CD1c-positive myeloid dendritic cell (primary cell): ENCODE data around the gene NATD1.
A peak's percentile ranks its signal among the peaks of the same experiment; 100 is the strongest.

Source experiments
- DNase-seq: peaks from one replicate; pipeline ENCODE4 v3.0.0-alpha.2; 2016; ENCODE audit errors: extremely low spot score

Gene NATD1, protein sequence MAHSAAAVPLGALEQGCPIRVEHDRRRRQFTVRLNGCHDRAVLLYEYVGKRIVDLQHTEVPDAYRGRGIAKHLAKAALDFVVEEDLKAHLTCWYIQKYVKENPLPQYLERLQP

DNA sequence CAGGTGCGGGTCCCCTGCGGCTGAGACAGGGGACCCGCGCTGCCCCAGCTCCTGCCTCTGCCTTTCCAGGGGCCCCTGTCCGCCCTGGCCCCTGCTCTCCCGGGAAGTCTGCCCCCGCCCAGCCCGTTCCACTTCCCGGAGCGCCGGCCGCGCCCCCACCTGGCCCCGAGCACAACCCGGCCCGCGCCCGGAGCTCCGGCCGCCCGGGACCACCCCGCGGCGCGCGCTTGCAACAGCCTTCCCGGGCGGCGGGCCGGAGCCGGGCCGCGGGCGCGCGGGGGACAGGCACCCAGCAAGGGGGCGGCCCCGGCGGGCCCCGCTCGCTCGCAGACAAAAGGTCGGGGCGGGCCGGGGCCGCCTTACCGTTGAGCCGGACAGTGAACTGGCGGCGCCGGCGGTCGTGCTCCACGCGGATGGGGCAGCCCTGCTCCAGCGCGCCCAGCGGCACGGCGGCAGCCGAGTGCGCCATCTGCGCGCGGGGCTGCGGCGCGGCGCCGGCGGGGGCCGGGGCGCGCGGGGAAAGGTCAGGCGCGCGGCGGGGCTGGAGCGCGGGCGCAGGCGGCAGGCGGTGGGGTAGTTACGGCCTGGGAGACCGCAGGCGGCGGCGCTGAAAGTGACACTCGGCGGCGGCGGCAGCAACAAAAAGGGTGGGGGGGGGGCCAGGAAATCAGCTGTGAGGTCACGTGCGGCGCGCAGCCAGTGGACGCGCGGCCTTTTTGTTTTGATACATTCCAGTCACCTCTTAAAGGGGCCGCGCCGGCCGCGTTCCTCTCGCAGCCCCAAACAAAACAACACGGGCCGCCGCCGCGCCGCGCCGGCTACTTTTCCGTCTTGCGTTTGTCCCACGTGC is at the start of gene NATD1:
Gene NATD1, minus strand, starts transcription at position 615 of the 850 bp plus-strand sequence. Its CDS starts 146 bp downstream, at position 469.
- peak; percentile 91 for DNase-seq

DNA sequence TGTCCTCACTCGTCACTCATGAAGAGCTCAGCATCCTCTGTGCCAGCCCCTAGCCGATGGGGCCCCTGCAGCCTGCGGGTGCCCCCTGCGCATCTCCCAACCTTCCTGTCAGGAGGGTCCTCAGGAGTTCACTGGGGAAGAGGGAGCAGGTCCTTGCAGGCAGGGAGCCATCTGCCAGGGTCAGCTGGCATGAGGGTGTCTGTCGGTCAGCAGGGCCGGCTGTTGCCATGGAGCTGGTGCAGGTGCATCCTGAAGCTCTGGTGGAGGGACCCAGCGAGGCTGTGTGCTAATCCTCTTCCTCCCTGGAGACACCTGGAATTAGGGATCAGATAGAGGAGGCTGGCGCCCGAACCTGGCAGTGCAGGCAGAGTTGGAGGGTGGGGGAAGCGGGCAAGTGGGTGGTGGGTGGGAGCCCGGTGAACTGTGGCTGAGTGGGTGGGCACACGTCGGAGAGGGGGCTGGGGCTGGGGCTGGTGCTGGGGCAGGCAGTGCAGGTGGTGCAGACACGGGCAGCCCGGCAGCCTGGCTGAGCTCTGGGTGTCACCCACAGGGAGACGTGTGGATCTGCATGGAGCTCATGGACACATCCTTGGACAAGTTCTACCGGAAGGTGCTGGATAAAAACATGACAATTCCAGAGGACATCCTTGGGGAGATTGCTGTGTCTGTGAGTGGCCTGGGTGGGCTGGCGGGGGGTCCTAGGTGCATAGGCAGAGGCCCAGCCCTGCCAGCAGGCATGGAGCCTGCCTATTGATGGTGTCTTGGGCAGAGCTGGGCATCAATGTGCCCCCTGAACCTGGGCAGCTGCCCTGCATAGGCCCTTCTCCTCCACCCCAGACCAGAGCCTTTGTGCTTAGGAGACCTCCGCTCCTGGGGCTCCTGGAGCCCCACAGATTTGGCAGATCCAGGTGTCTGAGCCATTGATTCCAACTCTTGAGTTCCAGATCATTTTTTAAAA is 48.7 kb upstream of the NATD1 start:
- no peak for DNase-seq

DNA sequence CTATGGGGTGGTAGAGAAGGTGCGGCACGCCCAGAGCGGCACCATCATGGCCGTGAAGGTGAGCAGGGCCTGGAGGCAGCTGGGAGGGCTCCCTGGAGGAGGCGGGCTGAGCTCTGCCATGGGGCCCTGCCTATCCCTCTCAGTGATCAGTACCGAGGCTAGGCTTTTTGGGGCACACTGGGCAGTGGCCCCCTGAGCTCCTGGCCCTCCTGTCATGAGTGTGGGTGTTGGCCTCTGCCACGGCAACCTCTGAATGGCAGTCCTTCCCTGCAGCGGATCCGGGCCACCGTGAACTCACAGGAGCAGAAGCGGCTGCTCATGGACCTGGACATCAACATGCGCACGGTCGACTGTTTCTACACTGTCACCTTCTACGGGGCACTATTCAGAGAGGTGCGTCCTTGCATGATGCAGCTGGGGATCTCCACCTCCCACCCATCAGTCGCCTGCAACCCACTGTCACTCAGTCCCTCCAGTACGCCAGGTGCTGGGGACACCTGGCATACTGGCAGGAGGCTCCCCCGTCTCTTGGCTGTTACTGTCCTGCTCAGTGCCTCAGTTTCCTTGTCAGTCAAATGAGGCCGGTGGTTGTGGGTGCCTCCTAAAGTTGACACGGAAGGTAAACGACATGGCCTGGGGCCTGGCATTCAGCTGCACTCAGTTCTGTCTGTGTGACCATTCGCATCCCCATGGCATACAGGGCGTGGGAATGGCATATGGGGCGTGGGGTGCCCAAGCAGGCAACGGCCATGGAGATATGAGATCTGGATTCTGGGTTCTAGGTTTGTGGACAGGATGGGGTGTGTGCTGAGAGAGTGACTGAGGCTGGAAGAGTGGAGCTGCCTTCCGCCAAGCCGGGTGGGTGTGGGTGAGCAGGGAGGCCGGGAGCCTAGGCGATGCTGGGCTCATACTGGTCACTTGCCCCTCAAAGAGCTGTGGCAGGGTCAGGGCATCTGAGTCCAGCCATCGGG is 47.7 kb upstream of the NATD1 start:
- DNase-seq: no peak

DNA sequence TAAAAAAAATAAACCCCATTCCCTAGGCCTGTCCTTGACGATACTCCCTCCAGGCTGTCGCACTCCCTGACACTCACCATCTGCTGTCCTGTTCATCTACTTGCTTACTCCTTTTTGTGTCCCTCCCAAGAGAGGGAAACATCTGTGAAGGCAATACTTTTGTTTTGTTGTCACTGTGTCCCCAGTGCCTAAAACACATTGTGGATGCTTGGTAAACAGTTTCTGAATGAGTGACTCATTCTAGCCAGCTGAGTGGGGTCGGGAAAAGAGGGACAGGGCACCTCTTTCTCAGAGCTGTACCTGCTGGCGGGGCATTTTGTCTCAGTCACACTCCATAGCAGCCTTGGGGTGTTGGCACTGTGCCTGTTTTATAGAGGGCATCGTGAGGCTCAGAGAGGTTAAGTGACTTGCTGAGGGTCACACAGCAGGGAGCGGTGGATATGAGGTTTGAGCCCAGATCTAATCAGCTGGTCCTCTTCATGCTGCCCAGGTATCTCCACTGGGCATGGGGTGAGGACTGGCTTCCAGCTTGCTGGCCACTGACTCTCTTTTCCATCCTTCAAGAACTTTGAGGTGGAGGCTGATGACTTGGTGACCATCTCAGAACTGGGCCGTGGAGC is 46.9 kb upstream of the NATD1 start:
- DNase-seq: no peak

DNA sequence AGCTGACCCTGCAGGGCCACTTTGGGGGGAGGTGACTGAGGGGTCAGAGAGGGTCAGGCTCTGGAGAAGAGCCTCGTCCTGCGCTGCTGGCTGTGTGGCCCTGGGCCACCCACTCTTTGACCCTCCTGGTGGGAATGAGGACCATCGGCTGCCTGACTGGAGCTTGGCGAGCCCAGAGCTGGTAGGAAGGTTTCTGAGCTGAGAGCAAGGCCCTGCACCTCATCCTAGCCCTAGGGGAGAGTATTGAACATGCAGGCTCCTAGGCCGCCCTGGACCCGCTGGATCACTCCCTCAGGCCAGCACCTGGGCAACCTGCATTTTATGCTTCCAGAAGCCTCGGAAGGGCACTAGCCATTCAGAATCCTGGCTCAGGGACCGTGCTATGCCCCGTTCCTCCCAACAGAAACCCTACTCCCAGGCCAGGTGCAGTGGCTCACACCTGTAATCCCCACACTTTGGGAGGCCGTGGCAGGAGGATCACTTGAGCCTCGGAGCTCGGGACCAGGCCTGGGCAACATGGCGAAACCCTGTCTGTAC is 45.8 kb upstream of the NATD1 start:
- DNase-seq: no peak

DNA sequence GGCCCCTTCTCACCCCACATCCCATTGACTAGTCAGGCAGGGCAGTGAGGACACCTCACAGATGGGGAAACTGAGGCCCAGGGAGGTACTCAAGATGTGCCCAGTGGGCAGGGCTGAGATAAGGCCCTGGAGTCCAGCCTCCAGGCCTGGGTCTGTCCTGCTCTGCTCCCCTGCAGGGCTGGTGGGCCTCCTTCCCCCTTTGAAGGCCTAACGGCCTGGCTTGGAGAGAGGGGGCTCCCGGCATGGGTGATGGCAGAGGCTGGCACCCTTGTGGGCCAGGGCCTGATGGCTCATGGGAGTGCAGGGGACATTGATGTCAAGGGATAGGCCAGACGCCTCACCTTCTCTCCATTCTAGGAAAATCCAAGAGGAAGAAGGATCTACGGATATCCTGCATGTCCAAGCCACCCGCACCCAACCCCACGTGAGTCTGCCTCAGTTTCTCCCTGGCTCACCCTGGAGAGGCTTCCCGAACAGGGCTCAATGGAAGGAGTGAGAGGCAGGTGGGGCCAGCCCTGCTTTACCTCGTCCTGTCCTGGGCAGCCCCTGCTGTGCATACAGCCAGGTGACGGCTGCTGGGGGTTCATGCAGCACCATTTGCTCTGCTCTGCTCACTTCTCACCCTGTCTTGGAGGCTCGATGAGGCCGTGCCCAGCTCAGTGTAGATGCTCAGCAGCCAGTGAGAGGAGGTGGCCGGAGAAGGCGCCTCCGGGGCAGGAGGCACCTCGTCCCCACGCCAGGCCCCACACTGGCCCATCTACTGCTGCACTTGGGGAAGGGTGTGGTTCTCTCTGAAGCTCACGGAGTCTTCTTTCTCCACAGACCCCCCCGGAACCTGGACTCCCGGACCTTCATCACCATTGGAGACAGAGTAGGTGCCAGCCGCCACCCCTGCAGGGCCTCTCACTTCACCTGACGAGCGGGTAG is 45.1 kb upstream of the NATD1 start:
- no peak for DNase-seq

DNA sequence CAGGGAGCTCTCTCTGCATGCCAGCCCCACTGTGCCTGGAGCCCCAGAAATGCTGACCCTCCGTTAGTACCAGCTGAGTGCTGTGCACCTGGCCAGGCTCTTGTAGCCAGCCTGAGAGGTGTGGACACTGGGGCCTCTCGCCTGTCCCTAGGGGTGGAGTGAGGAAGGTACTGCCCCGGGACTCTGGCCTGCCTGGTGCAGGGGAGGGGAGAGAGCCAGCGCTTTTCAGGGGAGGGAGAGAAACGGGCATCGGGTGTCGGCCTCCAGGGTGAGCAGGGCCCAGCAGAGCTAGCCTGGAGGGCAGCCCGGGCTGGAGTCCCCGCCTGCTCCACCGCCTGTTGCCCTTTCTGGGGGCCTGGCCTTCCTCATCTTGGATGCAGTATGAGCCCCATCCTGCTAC is 44.4 kb upstream of the NATD1 start:
- DNase-seq: no peak

DNA sequence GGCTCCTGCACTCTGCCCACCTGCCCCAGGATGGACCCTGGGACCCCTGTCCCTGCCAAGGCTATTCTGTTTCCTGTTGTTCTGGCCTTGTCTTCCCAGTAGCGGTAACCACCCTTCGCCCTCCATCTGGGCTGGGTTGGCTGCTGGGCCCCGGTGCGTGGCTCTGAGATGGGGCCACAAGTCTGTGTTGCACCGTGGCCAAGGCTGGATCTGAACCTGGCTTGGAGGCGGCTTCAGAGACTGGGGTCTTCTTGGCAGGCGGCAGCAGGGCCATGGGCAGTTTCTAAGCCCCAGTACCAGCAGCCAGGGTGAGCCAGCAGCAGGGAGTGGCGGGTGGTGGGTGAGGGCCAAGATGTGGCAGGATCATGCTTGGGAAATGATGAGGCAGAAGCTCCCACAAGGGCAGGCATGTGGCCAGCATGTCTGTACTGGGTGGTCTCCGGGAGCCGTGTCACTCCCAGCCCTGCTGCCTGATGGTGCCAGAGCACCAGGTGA is 43.9 kb upstream of the NATD1 start:
- DNase-seq: no peak

DNA sequence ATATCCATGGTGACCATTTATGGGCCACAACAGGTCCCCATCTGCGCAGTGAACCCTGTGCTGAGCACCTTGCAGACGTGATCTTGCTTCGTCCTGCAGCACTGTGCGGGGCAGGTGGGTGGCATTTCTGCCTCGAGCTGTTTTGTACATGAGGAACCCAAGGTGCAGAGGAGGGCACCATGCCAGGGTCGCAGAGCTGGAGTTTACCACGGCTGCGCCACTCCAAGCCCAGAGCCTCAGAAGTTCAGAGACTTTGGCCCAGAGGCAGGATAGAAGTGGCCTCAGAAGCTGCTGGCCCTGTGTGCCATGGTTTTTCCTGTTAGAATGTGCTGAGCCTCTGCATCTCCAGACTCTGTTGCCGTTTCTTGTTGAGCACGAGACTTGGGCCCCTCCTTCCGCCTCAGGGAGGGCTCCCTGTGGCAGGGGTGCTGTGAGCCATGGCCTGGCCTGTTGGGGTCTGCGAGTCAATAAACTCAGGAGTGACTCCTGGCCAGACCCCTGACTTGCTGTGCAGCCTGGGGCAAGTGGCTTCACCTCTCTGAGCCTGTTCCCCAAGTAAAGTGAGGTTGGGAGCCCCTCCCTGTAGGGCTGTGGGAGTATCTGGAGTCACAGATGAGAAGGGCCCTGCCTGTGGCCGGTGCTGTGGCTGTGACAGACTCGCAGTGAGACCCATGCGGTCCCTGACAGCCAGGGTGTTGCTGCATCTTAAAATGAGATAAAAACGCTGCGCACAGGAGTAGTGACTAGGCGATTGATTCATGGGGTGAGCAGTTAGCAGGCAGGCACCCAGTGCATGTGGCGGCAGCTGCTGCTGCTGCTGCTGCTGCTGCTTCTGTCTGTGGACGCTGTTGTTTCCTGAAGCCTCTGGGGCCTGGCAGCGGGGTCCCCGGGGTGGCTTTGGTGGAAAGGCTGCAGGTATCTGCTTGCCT is 43.2 kb upstream of the NATD1 start:
- DNase-seq: no peak

DNA sequence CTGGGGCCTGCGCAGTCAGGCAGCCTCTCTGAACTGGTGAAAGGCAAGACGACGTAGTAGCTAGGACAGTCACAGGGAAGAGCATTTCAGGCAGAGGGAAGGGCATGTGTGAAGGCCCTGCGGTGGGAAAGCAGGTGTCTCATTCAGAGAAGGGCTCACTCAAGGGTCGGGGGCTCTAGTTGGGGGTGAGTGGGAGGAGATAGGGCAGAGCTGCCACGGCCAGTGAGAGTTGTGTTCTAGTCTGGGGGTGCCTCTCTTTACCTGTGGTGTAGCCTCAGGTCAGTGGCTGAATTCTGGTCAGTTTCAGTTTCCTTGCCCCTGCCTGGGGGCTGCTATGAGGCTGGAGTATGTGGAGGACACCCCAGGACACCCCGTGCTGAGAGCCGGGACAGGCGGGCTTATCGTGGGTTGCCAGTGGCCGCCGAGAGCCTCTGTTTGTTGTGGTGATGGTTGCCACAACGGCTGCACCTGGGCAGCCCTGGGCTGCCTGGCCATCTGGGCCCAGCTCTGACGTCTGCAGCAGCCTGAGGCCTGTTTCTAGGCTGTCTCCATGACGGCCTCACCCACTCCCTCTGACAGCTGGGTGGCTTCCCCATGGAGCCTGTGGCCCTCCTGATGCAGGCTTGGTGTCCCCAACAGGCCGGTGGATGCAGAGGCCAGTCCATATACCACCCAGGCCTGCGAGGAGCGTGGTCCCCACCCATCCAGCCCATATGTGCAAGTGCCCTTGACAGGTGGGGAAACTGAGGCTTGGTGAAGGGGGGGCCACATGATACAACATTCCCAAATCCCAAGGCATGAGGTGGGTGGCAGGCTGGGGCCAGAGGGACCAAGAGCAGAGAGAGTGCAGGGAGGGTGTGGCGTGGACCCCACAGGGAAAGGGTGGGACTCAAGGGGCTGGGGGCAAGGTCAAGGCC is 42.1 kb upstream of the NATD1 start:
- peak; percentile 1 for DNase-seq

DNA sequence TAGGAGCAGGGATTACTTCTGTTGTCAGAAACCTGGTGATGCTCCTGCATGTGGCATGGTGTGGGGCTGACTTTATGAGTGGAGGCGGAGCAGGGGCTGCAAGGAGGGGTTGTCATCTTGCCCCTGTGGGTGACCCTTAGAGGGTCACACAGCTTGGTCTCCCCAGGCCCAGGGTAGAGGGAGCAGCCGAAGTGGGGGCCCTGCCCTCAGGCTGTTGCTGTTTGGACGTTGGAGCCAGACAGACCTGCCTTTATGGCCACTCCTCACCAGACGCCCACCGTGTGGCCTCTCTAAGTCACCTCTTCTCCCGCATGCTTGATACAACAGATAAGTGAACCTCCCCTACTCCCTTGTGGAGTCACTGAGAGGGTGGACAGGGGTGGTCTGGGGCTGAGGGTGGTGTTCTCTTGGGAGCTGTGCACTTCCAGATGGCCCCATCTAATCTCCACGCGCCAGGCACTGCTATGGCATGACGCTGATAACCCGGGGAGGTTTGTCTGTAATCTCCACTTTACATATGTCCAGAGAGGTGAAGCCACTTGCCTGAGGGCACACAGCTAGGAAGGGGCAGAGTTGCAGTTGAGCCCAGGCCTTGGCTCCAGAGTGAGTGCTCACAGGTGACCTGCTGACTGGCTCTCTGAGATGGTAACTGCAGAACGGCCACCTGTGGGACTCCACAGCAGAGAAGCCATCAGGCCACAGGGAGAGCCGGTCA is 41.3 kb upstream of the NATD1 start:
- no peak for DNase-seq

DNA sequence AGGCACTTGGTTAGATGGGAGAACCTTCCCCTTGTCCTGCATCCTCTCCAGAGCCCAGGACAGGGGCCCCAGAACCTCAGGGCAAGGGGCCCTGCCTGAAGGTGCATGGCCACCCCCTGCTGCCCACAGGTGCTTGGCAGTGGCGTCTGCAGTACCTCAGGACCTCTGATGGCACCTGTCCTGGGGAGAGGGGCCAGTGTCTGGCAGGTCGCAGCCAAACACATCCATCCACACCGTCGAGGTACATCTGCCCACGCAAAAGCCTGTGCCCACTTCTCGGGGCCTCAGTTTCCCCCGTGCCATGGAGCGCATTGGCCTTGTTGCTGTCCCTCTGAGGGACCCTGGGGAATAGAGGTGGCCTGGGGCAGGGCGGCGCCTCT is 40.6 kb upstream of the NATD1 start:
- DNase-seq: no peak

DNA sequence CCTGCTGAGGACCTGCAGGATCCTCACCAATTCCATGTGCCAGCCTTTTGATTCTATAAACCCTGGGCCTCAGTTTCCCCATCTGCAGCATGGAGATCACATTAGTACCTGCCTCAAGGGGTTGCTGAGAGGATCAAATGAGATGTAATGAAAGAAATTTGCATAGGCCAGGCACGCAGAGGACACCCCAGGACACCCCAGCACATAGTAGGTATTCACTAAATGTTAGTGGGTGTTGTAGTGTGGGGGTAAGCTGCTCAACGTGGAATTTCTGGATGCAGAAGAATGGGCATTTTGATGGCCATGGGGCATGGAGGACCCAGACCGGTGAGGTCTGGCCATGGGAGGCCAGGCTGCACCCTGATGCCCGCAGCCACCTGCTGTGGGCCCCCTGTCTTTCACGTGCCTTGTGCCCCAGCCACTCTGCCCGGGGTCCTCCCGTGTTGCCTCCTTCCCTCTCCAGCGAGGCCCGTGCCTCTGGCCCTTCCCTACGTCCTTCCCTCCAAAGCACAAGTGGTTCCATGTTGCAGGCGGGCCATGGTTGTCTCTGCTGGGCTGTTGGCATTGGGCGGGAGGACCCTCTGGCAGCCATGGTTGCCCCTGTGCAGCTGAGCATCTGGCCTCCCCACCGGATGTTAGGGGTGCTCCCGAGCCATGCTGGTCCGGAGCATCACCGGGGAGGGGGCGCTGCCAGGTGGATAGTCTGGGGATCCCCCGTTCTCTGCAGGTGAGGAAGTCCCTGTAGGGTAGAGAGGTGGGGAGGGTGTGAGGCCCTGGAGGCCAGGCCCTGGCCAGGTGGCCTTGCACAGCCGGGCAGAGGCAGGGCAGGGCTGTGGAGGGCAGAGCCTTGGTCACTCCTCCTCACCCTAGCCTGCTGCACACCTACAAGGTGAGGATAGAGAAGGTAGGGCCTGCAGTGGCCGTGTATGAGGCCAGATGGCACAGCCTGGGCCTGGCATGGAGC is 39.9 kb upstream of the NATD1 start:
- no peak for DNase-seq

DNA sequence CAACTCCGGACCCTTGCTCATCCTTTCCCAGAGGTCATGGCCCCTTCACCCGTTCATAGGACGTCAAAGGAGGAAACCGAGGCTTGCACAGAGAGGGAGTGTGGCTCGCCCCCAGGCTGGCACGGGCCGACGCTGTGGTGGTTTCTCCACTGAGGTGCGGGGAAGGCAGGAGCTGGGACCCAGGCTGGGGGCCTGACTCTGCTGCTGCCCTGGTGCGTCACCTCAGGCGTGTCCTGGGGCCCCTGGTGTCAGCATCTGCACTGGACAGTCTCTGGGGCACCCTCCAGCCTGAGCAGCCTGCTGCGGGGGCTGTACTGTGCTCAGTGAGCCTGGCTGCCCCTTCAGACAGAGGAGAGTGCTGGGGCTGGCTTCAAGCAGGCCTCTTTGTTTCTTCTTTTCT is 38.7 kb upstream of the NATD1 start:
- DNase-seq: no peak

DNA sequence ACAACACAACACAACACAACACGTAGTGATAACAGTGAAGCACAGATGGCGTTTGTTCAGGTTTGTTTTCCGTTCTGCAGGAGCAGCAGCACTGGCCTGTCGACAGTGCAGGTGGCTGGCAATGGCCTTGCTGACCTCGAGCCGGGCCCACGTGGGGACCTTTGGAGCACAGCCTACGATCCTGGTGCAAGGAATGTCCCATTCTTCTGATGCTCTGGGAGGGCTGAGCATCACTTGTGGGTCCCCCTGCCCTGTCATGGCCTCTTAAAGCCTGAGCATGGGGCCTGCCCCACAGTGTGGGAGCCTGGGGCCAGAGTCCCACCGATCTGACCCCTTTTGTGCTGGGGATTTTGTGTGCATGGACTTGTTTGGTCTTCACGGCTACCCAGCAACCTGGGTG is 38.1 kb upstream of the NATD1 start:
- no peak for DNase-seq
